Measurements from ENCODE around the gene FALEC.

Gene FALEC

DNA sequence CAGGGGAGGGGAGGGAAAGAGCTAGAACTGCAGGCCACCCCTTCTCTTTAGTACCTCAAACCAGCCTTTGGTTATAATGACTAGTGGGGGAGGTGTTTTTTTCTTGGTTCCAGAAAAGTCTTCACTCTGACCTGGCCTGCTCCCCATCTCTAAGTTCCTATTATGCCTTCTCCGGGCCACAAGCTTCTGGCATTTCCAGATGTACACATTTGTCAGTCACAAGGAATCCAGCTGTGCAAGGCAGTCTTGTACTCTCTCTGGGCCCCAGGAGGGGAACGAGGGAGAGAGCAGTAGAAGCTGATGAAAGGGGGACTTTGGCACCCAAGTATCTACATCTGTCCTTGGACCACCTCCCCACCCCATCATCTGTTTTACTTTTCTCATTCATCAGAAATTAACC lies 2.7 kb upstream of the FALEC start:
- DNase-seq, result no peak

- no peak for DNase-seq
These were observed 2.2 kb upstream of the FALEC start for GRCh38 chr1:150513351-150513791.

DNA sequence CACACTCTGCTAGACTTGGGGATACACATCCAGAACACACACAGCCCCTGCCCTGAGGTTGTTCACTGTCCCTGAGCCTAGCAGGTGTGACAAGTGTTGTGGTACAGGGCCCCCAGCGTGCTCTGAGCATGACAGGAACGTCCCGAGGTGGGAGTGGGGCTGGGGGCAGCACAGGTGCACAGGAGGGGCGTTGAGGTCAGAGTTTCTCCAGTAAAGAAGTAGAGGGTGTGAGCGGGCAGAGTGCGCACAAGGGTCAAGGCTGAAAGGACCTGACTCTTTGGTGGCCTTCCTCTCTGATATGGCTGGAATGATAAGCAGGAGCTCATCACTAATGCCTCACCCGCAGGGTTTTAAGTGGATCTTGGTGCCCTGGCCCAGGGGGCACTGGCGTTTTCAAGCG lies 1.3 kb upstream of the FALEC start:
- no peak for DNase-seq

- no peak for DNase-seq
These were observed 632 bp upstream of the FALEC start for GRCh38 chr1:150514913-150515327.

DNA sequence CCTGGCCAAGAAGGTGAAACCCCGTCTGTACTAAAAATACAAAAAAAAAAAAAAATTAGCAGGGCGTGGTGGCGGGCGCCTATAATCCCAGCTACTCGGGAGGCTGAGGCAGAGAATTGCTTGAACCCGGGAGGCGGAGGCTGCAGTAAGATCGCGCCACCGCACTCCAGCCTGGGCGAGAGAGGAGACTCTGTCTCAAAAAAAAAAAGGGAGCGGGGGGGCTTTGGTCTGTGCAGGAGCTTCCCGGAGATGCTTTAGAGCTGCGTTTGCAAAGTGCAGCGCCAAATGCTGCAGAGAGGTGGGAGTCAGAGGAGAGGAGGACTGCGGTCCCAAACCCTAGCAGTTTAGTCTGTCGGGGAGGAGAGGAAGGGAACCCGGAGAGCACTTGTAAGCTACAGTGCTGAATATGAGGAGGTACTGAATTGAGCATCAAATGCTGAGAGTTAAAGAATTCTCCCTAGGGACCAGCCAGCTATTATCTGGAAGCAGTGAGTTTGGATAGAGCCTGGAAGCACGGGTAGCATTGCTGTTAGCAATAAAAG lies 569 bp downstream of the FALEC start:
- DNase-seq, result no peak

GRCh38 chr1:150516616-150517015 lies 1.1 kb downstream of the FALEC start:
- no peak for DNase-seq

GRCh38 chr1:150521196-150521968 lies 5.8 kb downstream of the FALEC start:
- DNase-seq, result no peak

- DNase-seq, result no peak
These were observed 9.8 kb downstream of the FALEC start for GRCh38 chr1:150525348-150525747.

DNA sequence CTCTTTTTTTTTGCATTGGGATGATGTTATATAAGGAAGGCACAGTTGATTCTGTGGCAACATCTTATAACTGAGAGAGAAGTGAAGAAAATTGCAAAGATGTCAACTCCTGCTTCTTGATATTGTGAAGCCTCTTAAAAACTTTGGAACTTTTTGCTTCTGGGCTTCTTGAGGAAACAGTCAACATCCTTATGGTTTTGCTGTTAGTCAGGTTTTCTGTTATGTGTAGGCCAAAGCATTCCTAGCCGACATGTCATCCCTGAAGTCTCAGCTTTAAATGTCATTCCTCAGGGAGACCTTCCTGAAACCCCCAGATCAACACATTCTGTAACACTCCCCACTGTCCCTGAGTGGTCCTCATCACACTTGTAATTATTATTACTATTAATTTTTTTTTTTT lies 12.6 kb downstream of the FALEC start:
- DNase-seq, result no peak

DNA sequence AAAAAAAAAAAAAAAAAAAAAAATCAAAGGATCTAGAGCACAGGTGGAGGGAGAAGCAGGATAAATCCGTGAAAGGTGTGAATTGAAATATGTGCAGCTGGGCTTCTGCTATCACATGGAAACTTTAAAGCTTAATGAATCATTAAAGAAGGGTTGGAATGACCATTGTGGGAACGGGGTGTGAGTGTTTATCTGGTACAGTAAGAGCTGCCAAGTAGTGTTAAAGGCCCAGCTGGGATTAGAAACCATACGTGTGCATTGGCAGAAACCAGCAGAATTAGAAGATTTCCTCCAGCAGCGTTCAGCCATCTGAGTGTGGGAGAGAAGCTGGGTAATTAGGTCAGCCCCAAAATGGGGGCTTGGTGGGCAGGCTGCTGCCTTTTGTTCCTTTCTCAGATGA lies 13.5 kb downstream of the FALEC start:
- no peak for DNase-seq

DNA sequence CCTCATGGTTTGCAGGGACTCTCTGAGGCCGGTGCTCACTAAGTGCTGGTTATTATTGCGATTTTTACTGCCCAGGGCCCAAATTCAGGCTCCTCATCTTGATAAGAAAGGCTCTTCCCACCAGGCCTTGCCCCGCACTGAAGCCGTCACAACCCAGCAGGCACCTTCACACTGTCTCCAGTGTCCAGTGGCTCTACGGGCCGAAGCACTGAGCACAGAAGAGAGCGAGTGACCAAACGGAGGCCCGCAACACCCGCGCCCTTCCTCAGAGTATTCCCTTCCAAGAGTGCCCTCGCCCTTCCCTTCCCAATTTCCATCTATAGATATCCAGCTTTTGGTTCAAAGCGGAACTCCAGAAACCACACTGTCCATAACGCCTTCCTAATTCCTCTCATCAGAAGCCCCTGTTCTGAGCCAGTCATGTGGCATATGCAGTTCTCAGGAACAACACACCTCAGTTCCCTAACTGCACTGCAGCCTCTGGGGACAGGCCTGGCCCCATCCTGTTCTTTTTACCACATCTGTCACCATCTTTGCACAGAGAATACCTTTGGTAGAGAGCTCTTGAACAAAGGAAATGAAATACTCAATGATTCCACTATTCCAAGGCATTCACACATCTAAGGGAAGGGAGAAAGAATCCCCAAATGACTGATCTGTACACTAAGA lies 15.1 kb downstream of the FALEC start:
- DNase-seq, result no peak

DNA sequence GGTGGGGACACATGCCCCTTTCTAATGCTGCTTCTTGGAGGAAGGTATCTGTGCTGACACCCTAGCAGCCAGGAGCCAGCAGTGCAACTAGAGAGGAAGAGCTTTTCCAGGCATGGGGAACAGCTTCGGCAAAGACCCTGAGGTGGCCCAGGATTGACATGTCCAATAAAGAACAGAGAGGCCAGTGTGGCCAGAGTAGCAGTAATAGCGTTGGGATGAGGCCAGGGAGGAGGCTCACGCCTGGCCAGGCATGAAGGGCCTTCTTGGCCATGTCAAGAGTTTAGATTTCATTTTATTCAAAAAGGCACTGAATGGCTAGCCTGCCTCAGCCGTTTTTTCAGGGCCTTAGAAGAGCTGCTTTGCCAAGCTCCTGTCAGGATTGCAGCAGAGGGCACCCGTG lies 17.3 kb downstream of the FALEC start:
- no peak for DNase-seq

GRCh38 chr1:150534002-150534401 lies 18.4 kb downstream of the FALEC start:
- DNase-seq, result no peak

DNA sequence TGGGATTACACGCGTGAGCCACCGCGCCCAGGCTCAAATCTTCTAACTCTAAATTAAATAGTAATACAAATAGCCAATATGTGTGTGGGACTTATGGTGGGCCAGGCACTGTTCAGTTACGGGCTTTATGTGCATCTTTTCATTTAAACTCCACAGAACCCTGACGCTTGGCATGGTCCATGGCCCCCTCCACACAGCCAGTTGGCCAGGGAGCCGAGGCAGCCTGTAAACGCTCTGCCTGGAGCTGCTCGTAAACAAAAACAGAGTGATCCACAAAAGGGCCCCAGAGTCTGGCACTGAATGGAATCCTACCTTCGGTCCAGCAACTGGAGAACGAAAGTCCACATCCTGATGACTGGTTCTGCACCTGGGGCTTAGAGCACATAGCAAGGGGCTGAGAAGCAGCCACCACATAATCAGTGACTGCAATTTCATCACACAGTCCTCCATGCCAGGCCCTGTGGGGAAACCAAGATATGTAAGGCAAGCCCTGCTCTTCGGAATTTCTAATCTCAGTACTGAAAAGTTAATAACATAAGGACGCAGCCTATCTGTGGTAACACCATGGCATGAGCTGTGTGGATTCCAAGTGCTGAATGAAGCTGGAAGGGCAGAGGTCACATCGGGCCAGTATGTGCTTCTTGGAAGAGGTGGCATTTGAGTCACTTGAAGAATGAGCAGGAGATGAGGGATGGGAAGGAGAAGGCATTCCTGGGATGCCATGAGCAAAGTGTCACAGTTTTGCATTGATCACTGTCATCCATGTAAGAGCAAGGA lies 20.1 kb downstream of the FALEC start:
- no peak for DNase-seq

GRCh38 chr1:150536836-150537731 lies 21.5 kb downstream of the FALEC start:
- no peak for DNase-seq

- DNase-seq, result no peak
These were observed 22.5 kb downstream of the FALEC start for GRCh38 chr1:150537732-150538684.

GRCh38 chr1:150543500-150544143 lies 28.1 kb downstream of the FALEC start:
- DNase-seq, result no peak

DNA sequence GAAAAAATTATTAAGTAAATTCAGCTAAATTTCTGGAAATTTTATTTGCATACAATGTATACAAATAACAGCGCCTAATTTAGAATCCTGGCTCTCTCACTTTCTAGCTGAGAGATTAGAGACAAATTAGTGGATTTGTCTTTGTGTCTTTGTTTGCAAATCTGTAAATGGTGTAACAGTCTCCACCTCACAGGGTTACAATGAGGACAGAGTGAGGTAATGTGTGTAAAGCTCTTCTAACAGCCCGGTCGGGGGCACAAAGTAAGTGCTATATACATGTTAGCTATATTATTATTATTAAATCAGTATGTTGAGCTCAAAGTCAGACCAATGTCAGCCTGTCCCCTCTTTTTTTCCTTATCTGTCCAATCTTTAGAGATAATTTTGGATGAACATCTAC lies 28.7 kb downstream of the FALEC start:
- DNase-seq, result no peak

DNA sequence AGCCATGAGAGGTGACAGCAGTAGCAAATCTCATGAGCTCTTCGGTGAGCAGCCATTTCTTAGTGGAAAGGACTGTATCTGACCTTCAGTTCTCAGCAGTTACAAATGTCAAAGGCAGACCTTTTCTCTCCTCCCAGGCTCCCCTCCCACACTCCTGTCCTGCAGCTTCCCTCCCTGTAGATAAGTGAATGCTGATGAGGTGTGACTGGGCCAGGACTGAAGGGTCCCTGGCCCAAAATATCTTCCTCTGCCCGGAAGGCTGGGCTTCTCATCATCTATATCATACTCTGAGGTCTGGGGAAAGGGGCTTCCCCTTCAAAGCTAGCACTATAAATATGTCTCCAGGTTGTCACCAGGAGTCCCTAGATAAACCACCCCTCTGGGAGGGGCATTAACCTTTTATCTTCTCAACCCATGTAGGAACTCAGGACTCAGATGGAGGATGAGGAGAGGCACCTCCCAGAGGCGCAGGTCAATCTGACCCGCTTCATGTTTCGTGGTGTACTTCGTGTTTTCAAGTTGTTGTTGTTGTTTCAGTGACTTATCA lies 30.0 kb downstream of the FALEC start:
- DNase-seq, result no peak

GRCh38 chr1:150546294-150546937 lies 30.9 kb downstream of the FALEC start:
- no peak for DNase-seq
